ENCODE measurements around the gene CYP4A22. TPM values are rescaled to one million over a fixed set of nuclear protein-coding genes. Genes with fewer than 3 reads are reported as not detected.

Gene CYP4A22
- total and polyA plus RNA-seq, 5 donors from 2014 or later = not detected

GRCh38 chr1:47161298-47162040 lies 24.2 kb downstream of the CYP4A22 start:
- Histone ChIP-seq H3K4me3 (ENCODE audit: low read depth, low read length) (no peak overlapping the region), H3K36me3 (ENCODE audit: control insufficient read depth, insufficient read depth, low read length) (no peaks in the 10 kb centered on the region), H3K27ac (ENCODE audit: insufficient read depth, low read length, poor library complexity, severe bottlenecking) (no peak overlapping the region), H3K9me3 (ENCODE audit: control insufficient read depth in 2 of 2, low read length in 2 of 2) (no peaks in the 10 kb centered on the region), H3K27me3 (ENCODE audit: control insufficient read depth, insufficient read depth, low read length) (peaks cover 5% of the 10 kb centered on the region), H3K4me1 (ENCODE audit: control insufficient read depth, insufficient read depth, low read length, poor library complexity, severe bottlenecking) (no peaks in the 10 kb centered on the region)
- peaks cover 0 to 6% (median 3%) of the 10 kb centered on the region in 7 donors for H3K9me3 Mint-ChIP-seq
- no peaks in the 10 kb centered on the region for H3K36me3 Mint-ChIP-seq
- peaks cover 17% of the 10 kb centered on the region for H3K27me3 Mint-ChIP-seq
- H3K27ac Mint-ChIP-seq = no peak overlapping the region
- no peaks in the 10 kb centered on the region for H3K4me1 Mint-ChIP-seq
- H3K4me3 Mint-ChIP-seq = no peak overlapping the region
- DNase-seq = no peak
- ATAC-seq (ENCODE audit: low read depth in 2 of 2) = no peak

GRCh38 chr1:47164552-47164951 lies 27.3 kb downstream of the CYP4A22 start:
- DNase-seq (no peak), ATAC-seq (ENCODE audit: low read depth in 2 of 2) (no peak)
- H3K27ac ChIP-seq (ENCODE audit: insufficient read depth, low read length, poor library complexity, severe bottlenecking) = no peak overlapping the region
- peaks cover 5% of the 10 kb centered on the region for H3K27me3 ChIP-seq (ENCODE audit: control insufficient read depth, insufficient read depth, low read length)
- H3K9me3 ChIP-seq (ENCODE audit: control insufficient read depth in 2 of 2, low read length in 2 of 2) = no peaks in the 10 kb centered on the region
- no peaks in the 10 kb centered on the region for H3K36me3 Mint-ChIP-seq
- H3K9me3 Mint-ChIP-seq = peaks cover 0 to 6% (median 0%) of the 10 kb centered on the region in 7 donors
- no peak overlapping the region for H3K27ac Mint-ChIP-seq
- no peaks in the 10 kb centered on the region for H3K4me1 ChIP-seq (ENCODE audit: control insufficient read depth, insufficient read depth, low read length, poor library complexity, severe bottlenecking)
- H3K36me3 ChIP-seq (ENCODE audit: control insufficient read depth, insufficient read depth, low read length) = no peaks in the 10 kb centered on the region
- no peak overlapping the region for H3K4me3 Mint-ChIP-seq
- H3K4me3 ChIP-seq (ENCODE audit: low read depth, low read length) = no peak overlapping the region
- H3K4me1 Mint-ChIP-seq = no peaks in the 10 kb centered on the region
- peaks cover 17% of the 10 kb centered on the region for H3K27me3 Mint-ChIP-seq

DNA sequence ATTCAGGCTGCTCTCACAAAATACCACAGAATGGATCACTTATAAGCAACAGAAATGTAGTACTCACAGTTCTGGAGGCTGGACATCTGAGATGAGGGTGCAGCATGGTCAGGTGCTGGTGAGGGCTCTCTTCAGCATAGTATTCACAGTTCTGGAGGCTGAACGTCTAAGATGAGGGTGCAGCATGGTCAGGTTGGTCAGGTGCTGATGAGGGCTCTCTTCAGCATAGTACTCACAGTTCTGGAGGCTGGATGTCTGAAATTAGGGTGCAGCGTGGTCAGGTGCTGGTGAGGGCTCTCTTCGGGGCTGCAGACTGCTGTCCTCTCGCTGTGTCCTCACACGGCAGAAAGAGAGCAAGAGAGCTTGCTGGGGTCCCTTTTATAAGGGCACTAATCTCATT lies 35.5 kb downstream of the CYP4A22 start:
- no peaks in the 10 kb centered on the region for H3K36me3 ChIP-seq (ENCODE audit: control insufficient read depth, insufficient read depth, low read length)
- peaks cover 0 to 5% (median 0%) of the 10 kb centered on the region in 4 donors for H3K4me1 Mint-ChIP-seq
- H3K27me3 Mint-ChIP-seq = peaks cover 21% of the 10 kb centered on the region
- ATAC-seq (ENCODE audit: low read depth in 2 of 2) (no peak), DNase-seq (no peak)
- H3K27me3 ChIP-seq (ENCODE audit: control insufficient read depth, insufficient read depth, low read length) = peaks cover 5% of the 10 kb centered on the region
- no peak overlapping the region for H3K4me3 Mint-ChIP-seq
- no peaks in the 10 kb centered on the region for H3K4me1 ChIP-seq (ENCODE audit: control insufficient read depth, insufficient read depth, low read length, poor library complexity, severe bottlenecking)
- H3K36me3 Mint-ChIP-seq = no peaks in the 10 kb centered on the region
- H3K9me3 Mint-ChIP-seq = peaks cover 0 to 2% (median 0%) of the 10 kb centered on the region in 7 donors
- H3K27ac ChIP-seq (ENCODE audit: insufficient read depth, low read length, poor library complexity, severe bottlenecking) = no peak overlapping the region
- H3K27ac Mint-ChIP-seq = no peak overlapping the region
- no peak overlapping the region for H3K4me3 ChIP-seq (ENCODE audit: low read depth, low read length)
- peaks cover 0 to 5% of the 10 kb centered on the region in 2 experiments for H3K9me3 ChIP-seq (ENCODE audit: control insufficient read depth in 2 of 2, low read length in 2 of 2)

GRCh38 chr1:47174656-47175020 lies 37.4 kb downstream of the CYP4A22 start:
- ATAC-seq (ENCODE audit: low read depth in 2 of 2) (no peak), DNase-seq (no peak)
- peaks cover 7% of the 10 kb centered on the region for H3K4me1 ChIP-seq (ENCODE audit: control insufficient read depth, insufficient read depth, low read length, poor library complexity, severe bottlenecking)
- peaks cover 21% of the 10 kb centered on the region for H3K27me3 Mint-ChIP-seq
- H3K27ac Mint-ChIP-seq = no peak overlapping the region
- H3K36me3 ChIP-seq (ENCODE audit: control insufficient read depth, insufficient read depth, low read length) = no peaks in the 10 kb centered on the region
- H3K9me3 ChIP-seq (ENCODE audit: control insufficient read depth in 2 of 2, low read length in 2 of 2) = peaks cover 0 to 5% of the 10 kb centered on the region in 2 experiments
- H3K27me3 ChIP-seq (ENCODE audit: control insufficient read depth, insufficient read depth, low read length) = peaks cover 8% of the 10 kb centered on the region
- H3K4me1 Mint-ChIP-seq = peaks cover 0 to 13% (median 7%) of the 10 kb centered on the region in 4 donors
- H3K36me3 Mint-ChIP-seq = no peaks in the 10 kb centered on the region
- no peak overlapping the region for H3K4me3 Mint-ChIP-seq
- peaks cover 0 to 3% (median 0%) of the 10 kb centered on the region in 7 donors for H3K9me3 Mint-ChIP-seq
- H3K27ac ChIP-seq (ENCODE audit: insufficient read depth, low read length, poor library complexity, severe bottlenecking) = no peak overlapping the region
- H3K4me3 ChIP-seq (ENCODE audit: low read depth, low read length) = no peak overlapping the region

GRCh38 chr1:47175227-47175934 lies 38.1 kb downstream of the CYP4A22 start:
- peaks cover 0 to 3% (median 0%) of the 10 kb centered on the region in 7 donors for H3K9me3 Mint-ChIP-seq
- H3K27ac ChIP-seq (ENCODE audit: insufficient read depth, low read length, poor library complexity, severe bottlenecking) = no peak overlapping the region
- no peaks in the 10 kb centered on the region for H3K36me3 ChIP-seq (ENCODE audit: control insufficient read depth, insufficient read depth, low read length)
- no peak overlapping the region for H3K27ac Mint-ChIP-seq
- H3K4me1 Mint-ChIP-seq = peaks cover 0 to 17% (median 8%) of the 10 kb centered on the region in 4 donors
- H3K9me3 ChIP-seq (ENCODE audit: control insufficient read depth in 2 of 2, low read length in 2 of 2) = peaks cover 0 to 5% of the 10 kb centered on the region in 2 experiments
- ATAC-seq (ENCODE audit: low read depth in 2 of 2) = peak in 1 of 2 donors; percentile 44
- peaks cover 13% of the 10 kb centered on the region for H3K27me3 ChIP-seq (ENCODE audit: control insufficient read depth, insufficient read depth, low read length)
- peak in 2 of 3 donors; percentile 29 to 54 for DNase-seq
- H3K27me3 Mint-ChIP-seq = peaks cover 27% of the 10 kb centered on the region
- H3K4me3 Mint-ChIP-seq = peak overlapping the region in 1 of 4 donors; percentile 10
- peaks cover 8% of the 10 kb centered on the region for H3K4me1 ChIP-seq (ENCODE audit: control insufficient read depth, insufficient read depth, low read length, poor library complexity, severe bottlenecking)
- no peak overlapping the region for H3K4me3 ChIP-seq (ENCODE audit: low read depth, low read length)
- no peaks in the 10 kb centered on the region for H3K36me3 Mint-ChIP-seq

GRCh38 chr1:47178020-47178419 lies 40.8 kb downstream of the CYP4A22 start:
- peaks cover 0 to 2% (median 0%) of the 10 kb centered on the region in 7 donors for H3K9me3 Mint-ChIP-seq
- no peak for ATAC-seq (ENCODE audit: low read depth in 2 of 2)
- H3K4me1 ChIP-seq (ENCODE audit: control insufficient read depth, insufficient read depth, low read length, poor library complexity, severe bottlenecking) = peaks cover 8% of the 10 kb centered on the region
- no peak overlapping the region for H3K4me3 ChIP-seq (ENCODE audit: low read depth, low read length)
- peaks cover 12% of the 10 kb centered on the region for H3K27me3 ChIP-seq (ENCODE audit: control insufficient read depth, insufficient read depth, low read length)
- peaks cover 0 to 4% of the 10 kb centered on the region in 2 experiments for H3K9me3 ChIP-seq (ENCODE audit: control insufficient read depth in 2 of 2, low read length in 2 of 2)
- H3K4me3 Mint-ChIP-seq = no peak overlapping the region
- peaks cover 26% of the 10 kb centered on the region for H3K27me3 Mint-ChIP-seq
- peaks cover 4% of the 10 kb centered on the region for H3K36me3 Mint-ChIP-seq
- no peak for DNase-seq
- no peaks in the 10 kb centered on the region for H3K36me3 ChIP-seq (ENCODE audit: control insufficient read depth, insufficient read depth, low read length)
- H3K27ac ChIP-seq (ENCODE audit: insufficient read depth, low read length, poor library complexity, severe bottlenecking) = no peak overlapping the region
- H3K4me1 Mint-ChIP-seq = peaks cover 0 to 22% (median 8%) of the 10 kb centered on the region in 4 donors
- no peak overlapping the region for H3K27ac Mint-ChIP-seq

DNA sequence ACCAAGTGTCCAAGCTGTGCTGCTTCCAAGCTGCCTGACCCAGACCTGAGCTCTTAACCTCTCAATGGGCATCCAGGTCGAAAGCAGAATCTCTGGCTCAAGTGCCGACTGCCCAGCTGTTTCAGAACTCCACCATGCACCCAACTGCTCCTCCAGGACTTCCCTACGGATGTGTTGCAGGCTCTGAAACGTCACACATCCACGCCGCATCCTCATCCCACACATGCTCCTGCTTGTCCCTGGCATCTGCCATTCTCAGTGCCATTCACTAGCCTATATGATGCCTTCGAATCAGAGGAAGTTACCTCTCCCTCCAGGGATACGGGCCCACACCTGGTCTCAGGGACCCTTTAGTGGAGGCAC lies 41.4 kb downstream of the CYP4A22 start:
- H3K36me3 Mint-ChIP-seq = peaks cover 4% of the 10 kb centered on the region
- H3K27ac Mint-ChIP-seq = peak overlapping the region in 1 of 3 donors; percentile 19
- H3K4me3 Mint-ChIP-seq = peak overlapping the region in 3 of 4 donors; percentile 3 to 80 (median 17)
- H3K9me3 ChIP-seq (ENCODE audit: control insufficient read depth in 2 of 2, low read length in 2 of 2) = no peaks in the 10 kb centered on the region
- peaks cover 0 to 2% (median 0%) of the 10 kb centered on the region in 7 donors for H3K9me3 Mint-ChIP-seq
- H3K36me3 ChIP-seq (ENCODE audit: control insufficient read depth, insufficient read depth, low read length) = no peaks in the 10 kb centered on the region
- H3K4me1 ChIP-seq (ENCODE audit: control insufficient read depth, insufficient read depth, low read length, poor library complexity, severe bottlenecking) = peaks cover 8% of the 10 kb centered on the region
- DNase-seq (no peak), ATAC-seq (ENCODE audit: low read depth in 2 of 2) (no peak)
- H3K4me3 ChIP-seq (ENCODE audit: low read depth, low read length) = no peak overlapping the region
- peaks cover 26% of the 10 kb centered on the region for H3K27me3 Mint-ChIP-seq
- H3K27ac ChIP-seq (ENCODE audit: insufficient read depth, low read length, poor library complexity, severe bottlenecking) = no peak overlapping the region
- H3K4me1 Mint-ChIP-seq = peaks cover 0 to 23% (median 8%) of the 10 kb centered on the region in 4 donors
- peaks cover 10% of the 10 kb centered on the region for H3K27me3 ChIP-seq (ENCODE audit: control insufficient read depth, insufficient read depth, low read length)
